Measurements from ENCODE around the gene ARMC2.
"Not testable (repeated sequence)": the region's sequence is repeated elsewhere in the genome, so short reads cannot be mapped to it uniquely, and the experiment has no call there.

ARMC2 gene

GRCh38 chr6:108957221-108957620, 109.0 kb downstream of the ARMC2 start:
- DNase-seq, result no peak

GRCh38 chr6:108958900-108959770, 110.9 kb downstream of the ARMC2 start:
- no peak for DNase-seq

GRCh38 chr6:108959972-108960582, 111.9 kb downstream of the ARMC2 start:
- no peak for DNase-seq

- DNase-seq, result no peak
These were observed 112.4 kb downstream of the ARMC2 start for GRCh38 chr6:108960601-108961000.

- no peak for DNase-seq
These were observed 112.9 kb downstream of the ARMC2 start for GRCh38 chr6:108961077-108961476.

GRCh38 chr6:108961985-108962384, 113.8 kb downstream of the ARMC2 start:
- no peak for DNase-seq

- DNase-seq, result no peak
These were observed 118.0 kb downstream of the ARMC2 start for GRCh38 chr6:108966251-108966650.

GRCh38 chr6:108966855-108967755, 118.9 kb downstream of the ARMC2 start:
- peak; percentile 12 to 33 (median 31) for DNase-seq

GRCh38 chr6:108968325-108969316, 120.4 kb downstream of the ARMC2 start:
- DNase-seq, result no peak

GRCh38 chr6:108969776-108970175, 121.6 kb downstream of the ARMC2 start:
- DNase-seq, result no peak

GRCh38 chr6:108974201-108974600, 126.0 kb downstream of the ARMC2 start:
- DNase-seq, result no peak

GRCh38 chr6:108978638-108979037, 130.4 kb downstream of the ARMC2 start:
- DNase-seq, result not testable (repeated sequence)

GRCh38 chr6:108982154-108983113, 134.2 kb downstream of the ARMC2 start:
- no peak for DNase-seq

- no peak for DNase-seq
These were observed 134.9 kb downstream of the ARMC2 start for GRCh38 chr6:108983151-108983550.

GRCh38 chr6:108985301-108985700, 137.1 kb downstream of the ARMC2 start:
- DNase-seq, result no peak

- DNase-seq, result no peak
These were observed 138.9 kb downstream of the ARMC2 start for GRCh38 chr6:108987156-108987555.

- DNase-seq, result no peak
These were observed 140.1 kb downstream of the ARMC2 start for GRCh38 chr6:108988296-108988695.

GRCh38 chr6:108988765-108989164, 140.5 kb downstream of the ARMC2 start:
- DNase-seq, result no peak

- DNase-seq, result no peak
These were observed 141.5 kb downstream of the ARMC2 start for GRCh38 chr6:108989700-108990099.

- no peak for DNase-seq
These were observed 145.7 kb downstream of the ARMC2 start for GRCh38 chr6:108993876-108994275.

- DNase-seq, result peak in 1 of 3 experiments; percentile 24
These were observed 147.1 kb downstream of the ARMC2 start for GRCh38 chr6:108995296-108995695.
